Colonic mucosa (tissue), 4 donors: Measurements from ENCODE around the gene WDPCP. TPM values are rescaled to one million over a fixed set of nuclear protein-coding genes. Genes with fewer than 3 reads are reported as not detected.

Experiments
- DNase-seq: peaks from one replicate; pipeline ENCODE4 v3.0.0-alpha.2; 2020
- H3K27ac ChIP-seq: fragments of 200-600 bp; one replicate; pipeline ENCODE4 v1.8.0; 2021
- H3K27me3 ChIP-seq: fragments of 200-600 bp; one replicate; pipeline ENCODE4 v1.8.0; 2021
- H3K36me3 ChIP-seq: fragments of 200-600 bp; one replicate; pipeline ENCODE4 v1.8.0; 2021
- H3K4me1 ChIP-seq: fragments of 200-600 bp; one replicate; pipeline ENCODE4 v1.8.0; 2021; ENCODE audit warnings: mild to moderate bottlenecking
- H3K4me3 ChIP-seq: fragments of 200-600 bp; one replicate; pipeline ENCODE4 v1.8.0; 2021
- H3K9ac ChIP-seq, 2 donors: one replicate each; pipeline ENCODE4 v1.7.0; 2013; ENCODE audit warnings: control low read depth in 2 of 2, low read depth in 2 of 2, low read length in 2 of 2
- H3K9me3 ChIP-seq: fragments of 200-600 bp; one replicate; pipeline ENCODE4 v1.8.0; 2021
- CTCF ChIP-seq: fragments of 200-600 bp; IDR thresholded peaks from one replicate; pipeline ENCODE4 v1.8.0; 2022; ENCODE audit warnings: antibody characterized with exemption, mild to moderate bottlenecking
- intact Hi-C: fragments of 100-400 bp; cut with DNase I; formaldehyde crosslinking; loops from one replicate; pipeline ENCODE4 v1.14.1; 2022
- total RNA-seq, 2 donors: library from RNA; stranded (reverse); fragmentation: NEBNext Ultra II Directional in 1 of 2; extraction: Animal tissue kit (Norgen Biotek cat#: 25700) in 1 of 2; gene quantifications; one replicate each; pipeline ENCODE4 v1.2.1, GENCODE V29; 2021
- donor health status: healthy.
- donor health status: DM: no; HTN: no; CAD: no.
- donor health status: DM: no; HTN: no; CAD: no.

The WDPCP gene
- total RNA-seq, 2 donors from 2014 or later: 3.4 to 4.5 TPM

GRCh38 chr2:63545023-63545422 is 43.3 kb downstream of the WDPCP start:
- Histone ChIP-seq H3K4me3 (no peak overlapping the region), H3K36me3 (no peaks in the 10 kb centered on the region), H3K9me3 (no peaks in the 10 kb centered on the region), H3K27ac (no peak overlapping the region), H3K27me3 (no peaks in the 10 kb centered on the region), H3K9ac (no peak overlapping the region), H3K4me1 (no peaks in the 10 kb centered on the region)
- TF ChIP-seq CTCF: no peak
- intact Hi-C loops: no loop called here
- no peak for DNase-seq

GRCh38 chr2:63544017-63544627 is 44.2 kb downstream of the WDPCP start:
- H3K27me3 ChIP-seq: no peaks in the 10 kb centered on the region
- H3K9me3 ChIP-seq: no peaks in the 10 kb centered on the region
- no peaks in the 10 kb centered on the region for H3K36me3 ChIP-seq
- H3K4me1 ChIP-seq: no peaks in the 10 kb centered on the region
- intact Hi-C loops: no loop called here
- peak; percentile 31 for TF ChIP-seq CTCF
- H3K4me3 ChIP-seq: no peak overlapping the region
- no peak overlapping the region for H3K27ac ChIP-seq
- no peak overlapping the region for H3K9ac ChIP-seq
- DNase-seq: no peak

- Histone ChIP-seq H3K36me3 (no peaks in the 10 kb centered on the region), H3K4me1 (no peaks in the 10 kb centered on the region), H3K4me3 (no peak overlapping the region), H3K27ac (no peak overlapping the region), H3K27me3 (no peaks in the 10 kb centered on the region), H3K9ac (no peak overlapping the region), H3K9me3 (no peaks in the 10 kb centered on the region)
- no peak for TF ChIP-seq CTCF
- DNase-seq: no peak
- intact Hi-C loops: no loop called here
Observed at GRCh38 chr2:63539416-63540162, 48.7 kb downstream of the WDPCP start.

GRCh38 chr2:63538390-63538789 is 49.9 kb downstream of the WDPCP start:
- intact Hi-C loops: no loop called here
- no peak overlapping the region for H3K27ac ChIP-seq
- no peaks in the 10 kb centered on the region for H3K4me1 ChIP-seq
- DNase-seq: no peak
- no peaks in the 10 kb centered on the region for H3K27me3 ChIP-seq
- H3K4me3 ChIP-seq: no peak overlapping the region
- no peak for TF ChIP-seq CTCF
- no peak overlapping the region for H3K9ac ChIP-seq
- H3K9me3 ChIP-seq: no peaks in the 10 kb centered on the region
- no peaks in the 10 kb centered on the region for H3K36me3 ChIP-seq

GRCh38 chr2:63537306-63537705 is 51.0 kb downstream of the WDPCP start:
- Histone ChIP-seq H3K27me3 (no peaks in the 10 kb centered on the region), H3K4me1 (no peaks in the 10 kb centered on the region), H3K9me3 (no peaks in the 10 kb centered on the region), H3K4me3 (no peak overlapping the region), H3K27ac (no peak overlapping the region), H3K9ac (no peak overlapping the region), H3K36me3 (no peaks in the 10 kb centered on the region)
- DNase-seq: no peak
- TF ChIP-seq CTCF: no peak
- intact Hi-C loops: no loop called here
